Psoas muscle (tissue), 8 donors: ENCODE measurements around the gene ARL15. TPM values are rescaled to one million over a fixed set of nuclear protein-coding genes. Genes with fewer than 3 reads are reported as not detected.
"Not testable (repeated sequence)": the region's sequence is repeated elsewhere in the genome, so short reads cannot be mapped to it uniquely, and the experiment has no call there.

Experiments
- ATAC-seq, 4 donors: fragments of 200-7000 bp; cut with Tn5 transposase; one replicate each; pipeline ENCODE4 v1.9.1; 2020; ENCODE audit warnings: moderate library complexity in 3 of 4, mild to moderate bottlenecking in 2 of 4
- DNase-seq, 2 donors: peaks; one replicate each; pipeline ENCODE4 v3.0.0-alpha.2; 2020
- H3K27ac ChIP-seq: fragments of 200-600 bp; one replicate; pipeline ENCODE4 v1.8.0; 2022
- H3K27me3 ChIP-seq, 3 donors: fragments of 200-600 bp in 1 of 3; one replicate each; pipeline versions ENCODE4 v1.6.1 to v1.8.0; 2013 to 2022; ENCODE audit warnings: low read length in 2 of 3, mild to moderate bottlenecking in 2 of 3, moderate library complexity in 1 of 3; ENCODE audit not compliant: insufficient read depth in 3 of 3
- H3K36me3 ChIP-seq, 2 donors: fragments of 200-600 bp in 1 of 2; one replicate each; pipeline versions ENCODE4 v1.6.1 to v1.8.0; 2013 to 2022; ENCODE audit warnings: low read depth in 1 of 2, mild to moderate bottlenecking in 1 of 2, moderate library complexity in 1 of 2; ENCODE audit not compliant: insufficient read depth in 1 of 2
- H3K4me1 ChIP-seq: fragments of 200-600 bp; one replicate; pipeline ENCODE4 v1.8.0; 2022
- H3K4me3 ChIP-seq: fragments of 200-600 bp; one replicate; pipeline ENCODE4 v1.8.0; 2022; ENCODE audit warnings: mild to moderate bottlenecking
- H3K9me3 ChIP-seq: fragments of 200-600 bp; one replicate; pipeline ENCODE4 v1.8.0; 2022
- WGBS, 3 donors: extraction: QIAGEN DNeasy Blood & Tissue Kit; methylation state at CpG; one replicate each; pipeline versions ENCODE4 v1.1.6 to v1.1.7; 2013; 5-methylcytosine and 5-hydroxymethylcytosine counted together
- intact Hi-C, 2 donors: fragments of 100-400 bp; cut with DNase I; formaldehyde crosslinking; loops; one replicate each; pipeline versions ENCODE4 v1.11.0 to v1.14.2; 2022
- polyA plus RNA-seq, 3 donors: library from polyadenylated mRNA; stranded (reverse); fragments of 200-250 nt; gene quantifications; one replicate each; pipeline ENCODE4 v1.2.3, GENCODE V29; 2013
- total RNA-seq, 4 donors: library from RNA; stranded (reverse); fragmentation: NEBNext Ultra II Directional in 2 of 4; extraction: Animal tissue kit (Norgen Biotek cat#: 25700) in 2 of 4; gene quantifications; one replicate each; pipeline versions ENCODE4 v1.2.1 to v1.2.4, GENCODE V29; 2021 to 2023
- TF ChIP-seq, protein P1 (sequence below): fragments of 200-600 bp; IDR thresholded peaks from one replicate; pipeline ENCODE4 v1.8.0; 2022; ENCODE audit warnings: antibody characterized with exemption
- donor health status: healthy with polysubstance abuse.
- donor health status: DM: no; HTN: no; CAD: no; lungs with moderate emphysema.
- donor health status: Bipolar disorder and iron deficiency.
- donor health status: healthy.
- donor health status: DM: yes; HTN: yes; CAD: no.
- donor health status: DM: no; HTN: no; CAD: no.
- donor health status: DM: no; HTN: no; CAD: no.
- donor health status: DM: yes; HTN: yes; CAD: no.

ARL15 gene
- total and polyA plus RNA-seq, 7 donors = 2.5 to 8.9 (median 4.6) TPM

DNA sequence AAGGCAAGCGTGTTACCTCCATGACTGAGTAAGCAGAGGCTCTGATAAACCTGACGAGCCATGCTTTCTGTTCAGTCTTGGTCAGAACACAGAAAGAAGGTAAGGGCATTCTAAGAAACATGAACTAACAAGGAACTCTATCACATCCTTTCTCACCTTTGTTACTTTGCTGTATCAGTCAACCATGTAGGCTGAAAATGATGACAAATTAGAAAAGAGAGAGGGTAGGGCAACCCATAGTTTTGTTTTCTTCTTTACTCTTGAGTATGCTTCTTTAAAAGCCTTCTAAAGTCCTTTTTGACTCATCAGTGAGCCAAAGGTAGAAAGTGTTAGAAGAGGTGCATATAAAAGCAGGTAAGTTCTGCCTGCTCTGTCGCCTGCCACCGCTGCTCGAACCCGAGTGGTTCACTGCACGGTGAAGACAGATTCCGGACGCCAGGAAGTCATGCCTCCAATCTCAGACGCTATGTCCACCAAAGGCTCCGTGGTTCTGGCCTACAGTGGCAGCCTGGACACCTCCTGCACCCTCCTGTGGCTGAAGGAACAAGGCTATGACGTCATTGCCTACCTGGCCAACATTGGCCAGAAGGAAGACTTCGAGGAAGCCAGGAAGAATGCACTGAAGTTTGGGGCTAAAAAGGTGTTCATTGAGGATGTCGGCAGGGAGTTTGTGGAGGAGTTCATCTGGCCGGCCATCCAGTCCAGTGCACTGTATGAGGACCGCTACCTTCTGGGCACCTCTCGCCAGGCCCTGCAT lies 451.5 kb downstream of the ARL15 start:
- H3K4me3 ChIP-seq = no peak overlapping the region
- no peaks in the 10 kb centered on the region for H3K4me1 ChIP-seq
- H3K27ac ChIP-seq = no peak overlapping the region
- DNase-seq (no peak), ATAC-seq (no peak)
- H3K9me3 ChIP-seq = no peaks in the 10 kb centered on the region
- WGBS, 3 donors = 88 to 92% (median 91%) methylated on average over 17 of the region's 17 CpGs
- TF ChIP-seq, protein P1, sequence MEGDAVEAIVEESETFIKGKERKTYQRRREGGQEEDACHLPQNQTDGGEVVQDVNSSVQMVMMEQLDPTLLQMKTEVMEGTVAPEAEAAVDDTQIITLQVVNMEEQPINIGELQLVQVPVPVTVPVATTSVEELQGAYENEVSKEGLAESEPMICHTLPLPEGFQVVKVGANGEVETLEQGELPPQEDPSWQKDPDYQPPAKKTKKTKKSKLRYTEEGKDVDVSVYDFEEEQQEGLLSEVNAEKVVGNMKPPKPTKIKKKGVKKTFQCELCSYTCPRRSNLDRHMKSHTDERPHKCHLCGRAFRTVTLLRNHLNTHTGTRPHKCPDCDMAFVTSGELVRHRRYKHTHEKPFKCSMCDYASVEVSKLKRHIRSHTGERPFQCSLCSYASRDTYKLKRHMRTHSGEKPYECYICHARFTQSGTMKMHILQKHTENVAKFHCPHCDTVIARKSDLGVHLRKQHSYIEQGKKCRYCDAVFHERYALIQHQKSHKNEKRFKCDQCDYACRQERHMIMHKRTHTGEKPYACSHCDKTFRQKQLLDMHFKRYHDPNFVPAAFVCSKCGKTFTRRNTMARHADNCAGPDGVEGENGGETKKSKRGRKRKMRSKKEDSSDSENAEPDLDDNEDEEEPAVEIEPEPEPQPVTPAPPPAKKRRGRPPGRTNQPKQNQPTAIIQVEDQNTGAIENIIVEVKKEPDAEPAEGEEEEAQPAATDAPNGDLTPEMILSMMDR = no peak
- no peaks in the 10 kb centered on the region for H3K36me3 ChIP-seq
- no peaks in the 10 kb centered on the region for H3K27me3 ChIP-seq
- intact Hi-C loops = no loop called here

DNA sequence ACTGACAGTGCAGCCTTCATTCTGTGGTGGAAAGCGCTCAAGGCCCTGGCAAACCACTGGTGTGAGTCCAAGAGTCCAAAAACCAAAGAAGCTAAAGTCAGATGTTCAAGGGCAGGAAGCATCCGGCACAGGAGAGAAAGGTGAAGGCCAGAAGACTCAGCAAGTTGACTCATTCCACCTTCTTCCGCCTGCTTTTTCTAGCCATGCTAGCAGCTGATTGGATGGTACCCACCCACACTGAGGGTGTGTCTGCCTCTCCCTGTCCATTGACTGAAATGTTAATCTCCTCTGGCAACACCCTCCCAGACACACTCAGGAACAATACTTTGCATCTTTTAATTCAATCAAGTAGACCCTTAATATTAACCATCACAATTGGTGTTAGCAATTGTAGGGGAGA lies 453.9 kb downstream of the ARL15 start:
- ATAC-seq (no peak), DNase-seq (no peak)
- intact Hi-C loops = no loop called here
- Histone ChIP-seq H3K4me1 (no peaks in the 10 kb centered on the region), H3K9me3 (no peaks in the 10 kb centered on the region), H3K4me3 (no peak overlapping the region), H3K36me3 (no peaks in the 10 kb centered on the region), H3K27ac (no peak overlapping the region), H3K27me3 (no peaks in the 10 kb centered on the region)
- 78 to 97% (median 85%) methylated on average over 3 of the region's 3 CpGs for WGBS, 3 donors
- TF ChIP-seq, protein P1 = no peak

DNA sequence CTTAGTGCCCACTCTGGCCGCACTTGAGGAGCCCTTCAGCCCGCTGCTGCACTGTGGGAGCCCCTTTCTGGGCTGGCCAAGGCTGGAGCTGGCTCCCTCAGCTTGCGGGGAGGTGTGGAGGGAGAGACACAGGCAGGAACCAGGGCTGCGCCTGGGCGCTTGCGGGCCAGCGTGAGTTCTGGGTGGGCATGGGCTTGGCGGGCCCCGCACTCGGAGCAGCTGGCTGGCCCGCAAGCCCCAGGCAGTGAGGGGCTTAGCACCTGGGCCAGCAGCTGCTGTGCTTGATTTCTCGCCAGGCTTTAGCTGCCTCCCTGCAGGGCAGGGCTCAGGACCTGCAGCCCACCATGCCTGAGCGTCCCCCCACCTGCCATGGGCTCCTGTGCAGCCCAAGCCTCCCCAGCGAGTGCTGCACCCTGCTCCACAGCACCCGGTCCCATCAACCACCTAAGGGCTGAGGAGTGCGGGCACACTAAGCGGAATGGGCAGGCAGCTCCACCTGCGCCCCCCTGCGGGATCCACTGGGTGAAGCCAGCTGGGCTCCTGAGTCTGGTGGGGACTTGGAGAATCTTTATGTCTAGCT lies 473.4 kb downstream of the ARL15 start:
- WGBS, 3 donors = 92 to 94% (median 93%) methylated on average over 18 to 19 of the region's 19 CpGs
- H3K4me1 ChIP-seq, H3K9me3 ChIP-seq, H3K4me3 ChIP-seq, ATAC-seq, H3K27me3 ChIP-seq, H3K27ac ChIP-seq, intact Hi-C loops, H3K36me3 ChIP-seq, DNase-seq: not testable (repeated sequence)

DNA sequence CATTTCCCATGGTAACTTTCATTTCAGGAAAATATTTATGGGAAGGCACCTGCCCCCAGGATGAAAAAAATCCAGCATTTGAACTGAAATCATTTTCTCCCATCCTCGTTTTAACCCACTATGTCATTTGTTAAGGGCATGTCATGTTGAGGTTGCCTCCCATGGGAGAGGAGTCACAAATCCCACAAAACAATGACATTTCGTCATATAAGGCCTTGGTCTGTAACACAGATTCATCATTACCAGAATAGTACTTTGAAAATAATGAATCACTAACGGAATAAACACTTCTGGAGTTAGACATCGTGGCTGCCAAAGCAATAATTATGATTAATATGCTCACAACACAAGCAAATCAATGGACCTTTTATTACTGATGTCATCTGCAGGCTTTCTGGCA lies 475.9 kb downstream of the ARL15 start:
- Histone ChIP-seq H3K9me3 (peaks cover 6% of the 10 kb centered on the region), H3K27ac (no peak overlapping the region), H3K4me3 (no peak overlapping the region), H3K27me3 (no peaks in the 10 kb centered on the region), H3K4me1 (no peaks in the 10 kb centered on the region), H3K36me3 (no peaks in the 10 kb centered on the region)
- ATAC-seq (no peak), DNase-seq (no peak)
- intact Hi-C loops = no loop called here
- TF ChIP-seq, protein P1 = no peak
- WGBS, 3 donors = 63 to 68% (median 68%) methylated on average over 4 of the region's 4 CpGs

Other genes with a start within 250 kb of the ARL15 start
- gene HSPB3, start 145.1 kb upstream of the ARL15 start, total RNA-seq = 100 to 1,000 TPM; 112 to 162 (median 151) TPM
- 100 to 1,000 TPM in 1 of 3 donors, 10 to 100 TPM in 2; 37.7 to 139 (median 97.0) TPM for gene HSPB3, start 145.1 kb upstream of the ARL15 start, polyA plus RNA-seq
- gene SNX18, start 207.2 kb upstream of the ARL15 start, total RNA-seq = 10 to 100 TPM in 3 of 4 donors, 1 to 10 TPM in 1; 9.1 to 13.0 (median 10.7) TPM
- gene SNX18, start 207.2 kb upstream of the ARL15 start, polyA plus RNA-seq = 1 to 10 TPM; 3.9 to 6.9 (median 4.5) TPM